IPS-11a (cell line): Measurements from ENCODE around the gene DCAF6.
A peak's percentile ranks its signal among the peaks of the same experiment; 100 is the strongest.
"Not testable (repeated sequence)": the region's sequence is repeated elsewhere in the genome, so short reads cannot be mapped to it uniquely, and the experiment has no call there.

Source experiments
- H3K4me3 ChIP-seq: one replicate; pipeline ENCODE4 v1.5.1; 2013; ENCODE audit warnings: low read depth, low read length, control low read depth

DCAF6 gene

GRCh38 chr1:167924102-167924501 is 12.4 kb upstream of the DCAF6 start:
- H3K4me3 ChIP-seq: no peak overlapping the region

GRCh38 chr1:167924543-167925231 is 11.8 kb upstream of the DCAF6 start:
- H3K4me3 ChIP-seq: no peak overlapping the region

- no peak overlapping the region for H3K4me3 ChIP-seq
Measured at GRCh38 chr1:167926486-167926997, 9.9 kb upstream of the DCAF6 start.

GRCh38 chr1:167927046-167927754 is 9.3 kb upstream of the DCAF6 start:
- no peak overlapping the region for H3K4me3 ChIP-seq

GRCh38 chr1:167928457-167928852 is 8.0 kb upstream of the DCAF6 start:
- no peak overlapping the region for H3K4me3 ChIP-seq

- not testable (repeated sequence) for H3K4me3 ChIP-seq
Measured at GRCh38 chr1:167928919-167929318, 7.6 kb upstream of the DCAF6 start.

- no peak overlapping the region for H3K4me3 ChIP-seq
Measured at GRCh38 chr1:167929725-167930124, 6.8 kb upstream of the DCAF6 start.

- no peak overlapping the region for H3K4me3 ChIP-seq
Measured at GRCh38 chr1:167933788-167934187, 2.7 kb upstream of the DCAF6 start.

GRCh38 chr1:167934426-167935215 is 1.9 kb upstream of the DCAF6 start:
- peak overlapping the region; percentile 90 for H3K4me3 ChIP-seq

GRCh38 chr1:167935216-167936067 is 1.0 kb upstream of the DCAF6 start:
- H3K4me3 ChIP-seq: peak overlapping the region; percentile 90

- H3K4me3 ChIP-seq: peak within 1 kb of the TSS; percentile 90
Measured at GRCh38 chr1:167936930-167937708, 636 bp downstream of the DCAF6 start, which contains the start of gene MPC2. Gene MPC2 (minus strand): TSS chr1:167937072. CDS start chr1:167935841, 1,231 bp downstream.

- peak overlapping the region; percentile 90 for H3K4me3 ChIP-seq
Measured at GRCh38 chr1:167937709-167938010, 1.2 kb downstream of the DCAF6 start.

- peak overlapping the region; percentile 90 for H3K4me3 ChIP-seq
Measured at GRCh38 chr1:167938080-167938636, 1.7 kb downstream of the DCAF6 start.

- no peak overlapping the region for H3K4me3 ChIP-seq
Measured at GRCh38 chr1:167940264-167940663, 3.8 kb downstream of the DCAF6 start.

- H3K4me3 ChIP-seq: no peak overlapping the region
Measured at GRCh38 chr1:167943541-167943940, 7.1 kb downstream of the DCAF6 start.

GRCh38 chr1:167947733-167948132 is 11.2 kb downstream of the DCAF6 start:
- H3K4me3 ChIP-seq: no peak overlapping the region

GRCh38 chr1:167949785-167950184 is 13.3 kb downstream of the DCAF6 start:
- no peak overlapping the region for H3K4me3 ChIP-seq

GRCh38 chr1:167950569-167950968 is 14.1 kb downstream of the DCAF6 start:
- no peak overlapping the region for H3K4me3 ChIP-seq

- no peak overlapping the region for H3K4me3 ChIP-seq
Measured at GRCh38 chr1:167955915-167956314, 19.4 kb downstream of the DCAF6 start.

- no peak overlapping the region for H3K4me3 ChIP-seq
Measured at GRCh38 chr1:167957710-167958109, 21.2 kb downstream of the DCAF6 start.
